ENCODE results near the gene PRR12. TPM values are rescaled to one million over a fixed set of nuclear protein-coding genes. Genes with fewer than 3 reads are reported as not detected.

PRR12 gene
- total and polyA plus RNA-seq, 4 donors: 0.86 to 3.5 (median 2.8) TPM

DNA sequence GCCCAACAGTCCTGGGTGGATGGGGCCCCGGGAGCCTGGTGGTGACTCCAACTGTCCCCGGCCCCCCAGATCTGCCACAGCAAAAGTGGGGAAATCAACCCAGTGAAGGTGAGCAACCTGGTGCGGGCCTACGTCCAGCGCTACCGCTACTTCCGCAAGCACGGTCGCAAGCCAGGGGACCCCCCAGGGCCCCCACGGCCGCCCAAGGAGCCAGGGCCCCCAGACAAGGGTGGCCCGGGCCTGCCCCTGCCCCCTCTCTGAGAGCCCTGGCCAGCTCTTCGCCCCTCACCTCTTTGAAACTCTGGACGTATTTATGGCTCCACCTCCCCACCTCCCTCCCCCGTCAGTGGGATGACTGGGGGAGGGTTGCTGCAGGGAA lies 67.1 kb downstream of the PRR12 start:
- H3K9me3 ChIP-seq (ENCODE audit: control insufficient read depth in 4 of 4, low read length in 3 of 4): no peaks in the 10 kb centered on the region
- no peaks in the 10 kb centered on the region for H3K27me3 ChIP-seq (ENCODE audit: control insufficient read depth in 4 of 4, insufficient read depth in 4 of 4, low read length in 3 of 4)
- no peak overlapping the region for H3K4me3 ChIP-seq (ENCODE audit: low read depth in 1 of 3, low read length in 3 of 3)
- H3K9ac ChIP-seq (ENCODE audit: low read depth in 1 of 2, low read length in 2 of 2): no peak overlapping the region
- TF ChIP-seq TAF1 (conservative IDR thresholded peaks at IDR 0.05) (no peak), SP1 (IDR thresholded peaks at IDR 0.05) (no peak), NR2F2 (IDR thresholded peaks at IDR 0.05) (no peak), RAD21 (IDR thresholded peaks at IDR 0.05) (no peak), GABPA (IDR thresholded peaks at IDR 0.05 in 1 of 2, conservative IDR thresholded peaks at IDR 0.05 in 1 of 2) (no peak), HNF4A (conservative IDR thresholded peaks at IDR 0.05) (no peak), FOXA1 (IDR thresholded peaks at IDR 0.05) (no peak), FOXA2 (IDR thresholded peaks at IDR 0.05) (no peak), YY1 (IDR thresholded peaks at IDR 0.05) (no peak), RXRA (IDR thresholded peaks at IDR 0.05) (no peak)
- TF ChIP-seq, protein P1, sequence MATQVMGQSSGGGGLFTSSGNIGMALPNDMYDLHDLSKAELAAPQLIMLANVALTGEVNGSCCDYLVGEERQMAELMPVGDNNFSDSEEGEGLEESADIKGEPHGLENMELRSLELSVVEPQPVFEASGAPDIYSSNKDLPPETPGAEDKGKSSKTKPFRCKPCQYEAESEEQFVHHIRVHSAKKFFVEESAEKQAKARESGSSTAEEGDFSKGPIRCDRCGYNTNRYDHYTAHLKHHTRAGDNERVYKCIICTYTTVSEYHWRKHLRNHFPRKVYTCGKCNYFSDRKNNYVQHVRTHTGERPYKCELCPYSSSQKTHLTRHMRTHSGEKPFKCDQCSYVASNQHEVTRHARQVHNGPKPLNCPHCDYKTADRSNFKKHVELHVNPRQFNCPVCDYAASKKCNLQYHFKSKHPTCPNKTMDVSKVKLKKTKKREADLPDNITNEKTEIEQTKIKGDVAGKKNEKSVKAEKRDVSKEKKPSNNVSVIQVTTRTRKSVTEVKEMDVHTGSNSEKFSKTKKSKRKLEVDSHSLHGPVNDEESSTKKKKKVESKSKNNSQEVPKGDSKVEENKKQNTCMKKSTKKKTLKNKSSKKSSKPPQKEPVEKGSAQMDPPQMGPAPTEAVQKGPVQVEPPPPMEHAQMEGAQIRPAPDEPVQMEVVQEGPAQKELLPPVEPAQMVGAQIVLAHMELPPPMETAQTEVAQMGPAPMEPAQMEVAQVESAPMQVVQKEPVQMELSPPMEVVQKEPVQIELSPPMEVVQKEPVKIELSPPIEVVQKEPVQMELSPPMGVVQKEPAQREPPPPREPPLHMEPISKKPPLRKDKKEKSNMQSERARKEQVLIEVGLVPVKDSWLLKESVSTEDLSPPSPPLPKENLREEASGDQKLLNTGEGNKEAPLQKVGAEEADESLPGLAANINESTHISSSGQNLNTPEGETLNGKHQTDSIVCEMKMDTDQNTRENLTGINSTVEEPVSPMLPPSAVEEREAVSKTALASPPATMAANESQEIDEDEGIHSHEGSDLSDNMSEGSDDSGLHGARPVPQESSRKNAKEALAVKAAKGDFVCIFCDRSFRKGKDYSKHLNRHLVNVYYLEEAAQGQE (IDR thresholded peaks at IDR 0.05): no peak
- TF ChIP-seq, protein P2, sequence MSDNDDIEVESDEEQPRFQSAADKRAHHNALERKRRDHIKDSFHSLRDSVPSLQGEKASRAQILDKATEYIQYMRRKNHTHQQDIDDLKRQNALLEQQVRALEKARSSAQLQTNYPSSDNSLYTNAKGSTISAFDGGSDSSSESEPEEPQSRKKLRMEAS (IDR thresholded peaks at IDR 0.05): no peak
- TF ChIP-seq, protein P3, sequence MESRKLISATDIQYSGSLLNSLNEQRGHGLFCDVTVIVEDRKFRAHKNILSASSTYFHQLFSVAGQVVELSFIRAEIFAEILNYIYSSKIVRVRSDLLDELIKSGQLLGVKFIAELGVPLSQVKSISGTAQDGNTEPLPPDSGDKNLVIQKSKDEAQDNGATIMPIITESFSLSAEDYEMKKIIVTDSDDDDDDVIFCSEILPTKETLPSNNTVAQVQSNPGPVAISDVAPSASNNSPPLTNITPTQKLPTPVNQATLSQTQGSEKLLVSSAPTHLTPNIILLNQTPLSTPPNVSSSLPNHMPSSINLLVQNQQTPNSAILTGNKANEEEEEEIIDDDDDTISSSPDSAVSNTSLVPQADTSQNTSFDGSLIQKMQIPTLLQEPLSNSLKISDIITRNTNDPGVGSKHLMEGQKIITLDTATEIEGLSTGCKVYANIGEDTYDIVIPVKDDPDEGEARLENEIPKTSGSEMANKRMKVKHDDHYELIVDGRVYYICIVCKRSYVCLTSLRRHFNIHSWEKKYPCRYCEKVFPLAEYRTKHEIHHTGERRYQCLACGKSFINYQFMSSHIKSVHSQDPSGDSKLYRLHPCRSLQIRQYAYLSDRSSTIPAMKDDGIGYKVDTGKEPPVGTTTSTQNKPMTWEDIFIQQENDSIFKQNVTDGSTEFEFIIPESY (IDR thresholded peaks at IDR 0.05): no peak
- H3K36me3 ChIP-seq (ENCODE audit: control insufficient read depth in 4 of 4, insufficient read depth in 3 of 4, low read depth in 1 of 4, low read length in 3 of 4): peaks cover 25 to 83% (median 38%) of the 10 kb centered on the region in 4 donors
- 93% methylated on average over 15 of the region's 15 CpGs for WGBS
- DNase-seq (ENCODE audit: low spot score): no peak
- H3K27ac ChIP-seq (ENCODE audit: low read depth in 1 of 2, low read length in 2 of 2): no peak overlapping the region
- peaks cover 0 to 3% (median under 1%) of the 10 kb centered on the region in 4 donors for H3K4me1 ChIP-seq (ENCODE audit: control insufficient read depth in 4 of 4, insufficient read depth in 4 of 4, low read length in 3 of 4)

DNA sequence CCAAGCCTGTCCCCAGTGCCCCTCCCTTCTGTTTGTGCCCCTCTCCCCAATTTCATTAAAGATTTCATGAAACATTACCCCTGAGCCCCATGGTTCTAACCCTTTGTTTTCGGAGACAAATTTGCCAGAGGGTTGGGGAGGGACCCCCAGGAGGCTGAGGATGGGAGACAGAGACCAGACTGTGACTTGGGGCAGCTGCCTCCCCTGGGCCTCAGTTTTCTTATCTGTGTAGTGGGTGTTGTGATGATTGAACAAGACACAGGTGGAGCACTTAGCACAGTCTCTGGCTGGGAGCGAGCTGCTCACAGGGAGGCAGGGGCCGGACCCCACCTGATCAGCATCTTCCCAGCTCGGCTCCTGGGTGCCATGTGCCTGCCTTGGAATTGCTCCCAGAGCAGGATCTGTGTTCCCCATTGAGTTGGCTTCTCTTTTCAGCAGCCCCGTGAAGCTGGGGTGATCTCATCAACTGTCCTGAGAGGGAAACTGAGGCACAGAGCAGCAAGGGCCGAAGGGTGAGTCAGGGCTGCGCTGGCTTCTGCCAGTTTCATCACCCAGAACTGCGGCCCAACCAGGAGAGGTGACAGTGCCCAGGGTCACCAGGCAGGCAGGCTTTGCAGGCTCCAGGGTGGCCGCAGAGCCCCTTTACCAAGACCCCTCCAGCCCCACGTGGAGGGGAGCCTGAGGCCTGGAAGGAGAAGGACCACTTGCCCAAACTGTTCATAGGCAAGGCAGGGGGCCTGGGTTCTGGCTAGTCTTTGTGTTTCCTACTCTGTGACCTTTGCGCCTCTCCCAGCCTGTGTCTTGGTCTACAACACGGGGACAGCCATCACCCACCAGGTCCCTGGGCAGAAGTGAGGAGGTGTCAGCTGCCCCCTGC lies 67.8 kb downstream of the PRR12 start:
- TF ChIP-seq FOXA2 (IDR thresholded peaks at IDR 0.05) (no peak), YY1 (IDR thresholded peaks at IDR 0.05) (no peak), SP1 (IDR thresholded peaks at IDR 0.05) (no peak)
- TF ChIP-seq, protein P2 (IDR thresholded peaks at IDR 0.05): no peak
- DNase-seq (ENCODE audit: low spot score): no peak
- Histone ChIP-seq H3K27ac (ENCODE audit: low read depth in 1 of 2, low read length in 2 of 2) (no peak overlapping the region), H3K4me1 (ENCODE audit: control insufficient read depth in 4 of 4, insufficient read depth in 4 of 4, low read length in 3 of 4) (peaks cover 2 to 8% (median 5%) of the 10 kb centered on the region in 4 donors), H3K9me3 (ENCODE audit: control insufficient read depth in 4 of 4, low read length in 3 of 4) (no peaks in the 10 kb centered on the region), H3K9ac (ENCODE audit: low read depth in 1 of 2, low read length in 2 of 2) (no peak overlapping the region), H3K4me3 (ENCODE audit: low read depth in 1 of 3, low read length in 3 of 3) (no peak overlapping the region), H3K36me3 (ENCODE audit: control insufficient read depth in 4 of 4, insufficient read depth in 3 of 4, low read depth in 1 of 4, low read length in 3 of 4) (peaks cover 22 to 77% (median 35%) of the 10 kb centered on the region in 4 donors), H3K27me3 (ENCODE audit: control insufficient read depth in 4 of 4, insufficient read depth in 4 of 4, low read length in 3 of 4) (no peaks in the 10 kb centered on the region)
- 95% methylated on average over 12 of the region's 12 CpGs for WGBS

All from liver (tissue), 9 donors.